Right ventricle myocardium inferior (tissue), 1 donor: ENCODE data around the gene CREB5. TPM values are rescaled to one million over a fixed set of nuclear protein-coding genes. Genes with fewer than 3 reads are reported as not detected.

Experiments used
- ATAC-seq: fragments of 200-7000 bp; cut with Tn5 transposase; one replicate; pipeline ENCODE4 v1.9.1; 2020; ENCODE audit warnings: mild to moderate bottlenecking, moderate library complexity
- DNase-seq: peaks from one replicate; pipeline ENCODE4 v3.0.0; 2021; ENCODE audit errors: missing footprints
- intact Hi-C: fragments of 100-400 bp; cut with DNase I; formaldehyde crosslinking; loops from one replicate; pipeline ENCODE4 v1.11.0; 2022
- total RNA-seq: library from RNA; stranded (reverse); fragmentation: NEBNext Ultra II Directional; extraction: Animal tissue kit (Norgen Biotek cat#: 25700); gene quantifications from one replicate; pipeline ENCODE4 v1.2.1, GENCODE V29; 2021
- donor health status: DM: no; HTN: yes; CAD: no; lungs with severe emphysema.

Gene CREB5
- total RNA-seq, 1 donor from 2014 or later: 4.8 TPM

DNA sequence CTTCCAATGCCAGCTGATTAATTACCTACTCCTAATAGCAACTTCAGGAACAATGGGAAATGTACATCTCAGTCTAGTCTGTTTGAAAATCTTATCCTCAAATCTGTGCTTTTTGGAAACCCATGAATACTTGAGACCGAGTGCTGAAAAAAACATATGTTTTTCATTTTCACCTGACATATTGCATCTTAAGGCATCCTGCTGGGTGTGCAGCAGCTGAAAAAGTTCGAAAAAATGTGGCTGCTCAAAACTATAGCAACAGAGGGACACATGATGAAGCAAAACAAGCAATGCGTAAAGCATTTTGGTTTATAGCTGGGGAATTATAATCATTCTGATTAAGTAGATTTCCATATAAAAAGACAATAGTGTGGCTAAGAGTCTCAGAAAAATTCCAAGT, 218.0 kb downstream of the CREB5 start:
- no peak for ATAC-seq
- DNase-seq: no peak
- intact Hi-C loops: no loop called here

DNA sequence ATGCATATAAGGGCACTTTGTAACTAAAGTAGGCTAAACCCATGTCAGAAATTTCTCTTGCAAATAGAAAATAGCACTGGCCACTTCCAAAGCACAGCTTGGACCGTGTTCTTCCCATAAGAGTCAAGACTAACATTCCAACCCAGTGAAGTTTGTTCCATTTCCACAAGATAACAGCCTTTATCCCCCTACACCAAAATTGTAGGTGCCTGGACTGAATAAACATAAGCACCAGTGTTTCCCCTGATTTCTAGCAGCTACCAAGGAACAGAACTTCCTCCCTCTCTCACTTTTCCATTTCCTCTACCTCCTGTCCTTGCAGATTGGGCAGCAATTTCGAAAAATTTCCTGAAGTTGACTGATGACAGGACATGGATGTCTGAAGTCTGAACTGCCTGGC, 219.7 kb downstream of the CREB5 start:
- DNase-seq (no peak), ATAC-seq (no peak)
- intact Hi-C loops: no loop called here

DNA sequence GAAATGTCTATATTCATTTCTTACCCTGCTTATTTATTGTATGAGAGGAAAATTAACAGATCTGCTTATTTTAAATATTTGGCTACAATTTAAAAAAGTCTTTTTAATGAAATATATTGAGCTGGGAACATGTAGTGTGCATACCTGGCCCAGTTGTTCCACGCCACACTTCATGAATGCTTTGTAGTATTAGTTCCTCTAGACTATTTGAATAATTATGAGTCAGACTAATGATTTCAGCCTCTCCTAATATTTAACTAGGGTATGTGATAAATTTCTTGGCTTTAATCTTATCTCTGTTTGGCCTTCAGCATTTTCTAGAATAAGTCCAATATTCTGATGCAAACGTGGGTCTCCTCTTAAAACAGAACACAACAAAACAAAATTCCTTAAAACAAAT, 226.6 kb downstream of the CREB5 start:
- DNase-seq: no peak
- intact Hi-C loops: no loop called here
- no peak for ATAC-seq

DNA sequence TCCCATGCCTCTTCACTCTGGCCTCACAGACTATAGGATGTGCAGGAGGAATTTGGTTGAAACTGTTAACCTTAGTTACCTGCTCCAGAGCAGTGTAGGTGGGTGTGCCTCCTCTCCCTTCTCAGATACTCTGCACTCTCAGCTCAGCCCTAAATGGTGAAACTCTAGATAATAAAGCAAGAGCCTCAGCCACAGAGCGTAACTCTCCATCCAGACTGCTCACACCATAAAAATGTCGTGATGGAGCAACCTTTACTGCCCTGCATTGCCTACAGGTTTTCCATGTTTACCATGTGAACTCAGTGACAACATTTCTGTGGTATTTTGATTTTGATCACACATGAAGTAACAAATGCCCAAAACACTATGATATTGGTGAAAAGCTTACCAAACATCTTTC, 227.7 kb downstream of the CREB5 start:
- intact Hi-C loops: no loop called here
- DNase-seq (no peak), ATAC-seq (no peak)

DNA sequence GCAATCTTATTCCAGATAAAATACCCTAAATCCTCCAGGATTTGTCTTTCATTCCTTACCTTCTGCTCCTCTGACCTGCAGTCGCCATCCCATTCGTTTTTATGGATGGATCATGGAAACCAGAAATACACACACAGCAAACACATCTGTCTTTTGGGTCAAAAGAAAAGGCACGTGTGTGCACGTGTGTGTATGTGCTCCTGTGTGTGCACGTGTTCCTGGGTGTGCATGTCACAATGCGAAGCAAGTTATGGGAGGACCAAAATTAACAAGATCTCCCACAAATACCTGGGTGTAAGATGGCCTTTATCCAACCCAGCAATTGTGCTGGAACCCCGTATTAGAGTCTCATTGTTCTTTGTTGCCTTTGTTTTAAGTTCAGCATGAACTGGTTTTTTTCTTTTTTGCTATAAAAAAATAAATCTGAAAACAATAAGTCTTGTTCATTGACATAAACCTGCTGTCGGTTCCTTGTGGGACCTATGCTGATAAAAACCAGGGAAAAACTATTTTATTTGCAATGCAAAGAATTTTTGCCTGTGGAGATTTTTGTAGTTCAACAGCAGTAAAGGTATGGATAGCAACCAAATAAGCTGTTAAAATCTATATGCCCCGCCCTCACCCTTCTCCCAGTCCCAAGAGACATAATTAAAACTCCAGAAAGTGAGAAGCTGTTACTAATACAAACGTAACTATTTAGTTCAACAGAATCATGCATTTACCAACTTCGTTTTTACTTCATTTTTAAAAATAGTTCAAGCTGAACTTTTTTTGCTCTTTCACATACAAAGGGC, 229.6 kb downstream of the CREB5 start:
- intact Hi-C loops: no loop called here
- DNase-seq: no peak
- ATAC-seq: no peak

DNA sequence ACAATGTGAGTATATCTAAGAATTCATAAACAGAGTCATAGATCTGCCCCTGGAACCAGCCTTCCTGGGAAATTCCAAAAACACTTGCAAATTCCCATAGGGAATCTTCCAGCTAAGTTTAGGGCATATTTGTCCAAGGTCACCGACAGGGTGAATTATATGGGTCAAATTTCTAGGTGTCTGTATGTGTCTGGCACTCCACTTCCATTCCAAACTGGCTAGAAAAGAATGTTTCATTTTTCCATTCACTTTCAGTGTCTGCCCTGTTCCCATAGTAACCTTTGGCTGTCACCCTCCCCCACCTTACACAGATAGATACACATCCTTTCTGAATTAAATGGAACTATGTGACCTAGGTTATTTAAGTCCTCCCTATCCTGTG, 230.9 kb downstream of the CREB5 start:
- ATAC-seq (no peak), DNase-seq (no peak)
- intact Hi-C loops: no loop called here

DNA sequence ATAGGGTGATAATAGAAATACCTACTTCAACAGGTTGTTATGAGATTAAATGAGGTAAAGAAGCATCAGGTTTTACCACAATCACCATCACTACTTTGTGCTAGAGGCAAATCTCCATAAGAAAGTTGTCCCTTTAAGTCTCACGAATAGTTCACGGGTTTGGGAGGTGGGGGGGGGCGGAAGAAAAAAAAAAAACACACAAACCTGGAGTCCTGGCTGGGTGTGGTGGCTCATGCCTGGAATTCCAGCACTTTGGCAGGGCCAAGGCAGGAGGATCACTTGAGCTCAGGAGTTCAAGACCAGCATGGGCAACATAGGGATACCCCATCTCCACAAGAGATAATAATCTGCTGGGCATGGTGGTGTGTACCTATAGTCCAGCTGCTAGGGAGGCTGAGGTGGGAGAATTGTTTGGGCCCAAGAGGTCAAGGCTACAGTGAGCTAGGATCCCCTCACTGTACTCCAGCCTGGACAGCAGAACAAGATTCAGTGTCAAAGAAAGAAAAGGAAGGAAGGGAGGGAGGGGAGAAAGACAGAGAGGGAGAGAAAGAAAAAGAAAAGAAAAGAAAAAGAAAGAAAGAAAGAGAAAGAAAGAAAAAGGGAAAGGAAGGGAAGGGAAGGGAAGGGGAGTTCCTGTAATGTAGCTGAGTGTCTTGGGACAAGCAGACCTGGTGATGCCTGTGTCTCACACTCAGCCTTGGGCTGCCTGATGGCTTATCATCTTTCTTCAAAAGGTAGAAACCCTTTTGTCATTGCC, 231.4 kb downstream of the CREB5 start:
- DNase-seq (no peak), ATAC-seq (no peak)
- intact Hi-C loops: no loop called here

DNA sequence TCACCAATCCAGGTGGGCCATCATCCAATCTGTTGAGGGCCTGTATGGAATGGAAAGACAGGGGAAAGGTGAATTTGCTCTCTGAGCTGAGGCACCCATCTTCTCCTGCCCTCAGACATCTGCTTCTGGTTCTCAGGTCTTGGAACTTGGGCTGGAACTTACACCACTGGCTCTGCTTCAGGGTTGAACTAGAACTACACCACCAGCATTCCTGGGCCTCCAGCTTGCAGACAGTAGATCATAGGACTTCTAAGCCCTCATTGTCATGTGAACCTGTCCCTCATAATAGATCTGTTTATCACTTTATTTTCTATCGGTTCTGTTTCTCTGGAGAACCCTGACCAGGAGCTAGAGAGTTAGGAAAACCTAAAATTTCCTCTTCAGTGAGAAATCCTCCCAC, 233.5 kb downstream of the CREB5 start:
- DNase-seq: no peak
- intact Hi-C loops: no loop called here
- no peak for ATAC-seq

DNA sequence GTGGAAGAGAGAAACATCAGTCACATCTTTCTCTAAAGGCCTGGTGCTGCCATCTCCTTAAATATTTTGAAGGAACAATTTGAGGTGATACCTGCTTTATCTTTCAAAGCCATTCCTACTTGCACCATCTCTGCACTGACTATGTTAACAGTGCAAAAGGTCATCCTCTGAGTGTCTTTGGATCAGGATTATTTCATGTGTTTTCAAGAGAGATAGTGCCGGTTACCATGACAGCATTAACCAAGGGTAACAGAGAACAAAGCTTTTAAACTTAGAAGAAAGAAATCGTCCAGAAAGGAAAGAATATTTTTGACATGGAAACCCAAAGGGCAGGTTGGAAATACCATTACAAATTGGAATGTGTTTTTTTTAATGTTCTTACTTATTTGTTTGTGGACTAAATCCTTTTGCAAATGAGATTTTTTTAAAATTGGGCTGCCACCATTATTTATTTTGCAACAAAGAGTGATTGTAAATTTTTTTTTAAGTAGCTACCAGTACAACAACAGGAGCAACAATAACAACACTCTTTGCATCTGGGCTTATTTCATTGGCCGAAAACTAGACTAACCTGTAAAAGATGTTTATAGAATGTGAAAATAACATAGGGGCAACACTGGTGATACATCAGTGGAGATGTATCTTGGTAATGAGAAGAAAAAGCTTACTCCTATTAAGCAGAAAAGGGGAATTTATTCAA, 234.2 kb downstream of the CREB5 start:
- intact Hi-C loops: no loop called here
- DNase-seq (no peak), ATAC-seq (no peak)

DNA sequence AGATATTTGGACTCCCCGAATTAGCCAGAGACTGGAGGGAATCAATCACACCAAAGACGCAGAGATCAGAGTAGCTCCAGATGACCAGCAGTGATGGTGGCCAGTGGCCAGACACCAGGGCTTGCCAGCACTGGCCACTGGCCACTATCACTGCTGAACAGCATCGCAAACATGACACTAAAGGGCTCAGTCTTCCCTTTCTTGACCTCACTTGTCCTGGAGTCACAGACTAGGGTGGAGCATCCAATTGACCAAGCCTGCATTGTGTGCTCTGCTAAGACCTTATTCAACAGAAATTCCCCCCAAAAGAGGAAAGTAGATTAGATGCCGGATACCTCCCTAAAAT, 234.7 kb downstream of the CREB5 start:
- ATAC-seq (peak; percentile 52), DNase-seq (no peak)
- intact Hi-C loops: no loop called here

DNA sequence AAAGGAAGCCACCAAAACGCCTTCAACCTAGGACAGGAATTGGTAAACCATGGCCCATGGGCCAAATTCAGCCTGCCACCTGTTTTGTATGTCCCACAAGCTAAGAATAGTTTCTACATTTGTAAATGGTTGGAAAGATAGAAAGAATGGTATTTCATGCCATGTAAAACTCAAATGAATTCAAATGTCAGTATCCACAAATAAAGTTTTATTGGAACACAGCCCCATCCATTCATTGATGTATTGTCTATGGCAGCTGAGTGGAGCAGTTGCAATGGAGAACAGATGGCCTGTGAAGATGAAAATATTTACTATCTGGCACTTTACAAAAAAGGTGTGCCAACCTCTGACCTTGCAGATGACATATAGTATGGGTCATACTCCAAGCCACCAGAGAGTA, 236.9 kb downstream of the CREB5 start:
- DNase-seq: no peak
- intact Hi-C loops: no loop called here
- no peak for ATAC-seq

DNA sequence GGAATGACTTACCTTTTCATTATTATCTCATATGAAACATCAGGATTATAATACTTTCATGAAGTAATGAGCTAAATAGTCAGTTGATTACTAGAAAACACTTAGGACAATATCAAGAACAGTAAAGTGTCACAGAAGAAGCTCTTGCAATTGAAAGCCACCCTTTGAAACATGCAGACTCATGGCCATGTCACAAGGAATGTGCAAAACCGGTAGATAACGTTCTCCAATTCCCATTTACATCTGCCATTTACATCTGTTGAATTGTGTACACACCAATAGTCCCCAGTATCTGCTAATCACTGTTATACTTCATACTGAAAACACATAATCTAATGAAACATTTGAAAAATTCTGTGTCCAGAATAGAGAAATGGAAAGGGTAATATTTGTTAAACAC, 237.5 kb downstream of the CREB5 start:
- DNase-seq (no peak), ATAC-seq (no peak)
- intact Hi-C loops: no loop called here

DNA sequence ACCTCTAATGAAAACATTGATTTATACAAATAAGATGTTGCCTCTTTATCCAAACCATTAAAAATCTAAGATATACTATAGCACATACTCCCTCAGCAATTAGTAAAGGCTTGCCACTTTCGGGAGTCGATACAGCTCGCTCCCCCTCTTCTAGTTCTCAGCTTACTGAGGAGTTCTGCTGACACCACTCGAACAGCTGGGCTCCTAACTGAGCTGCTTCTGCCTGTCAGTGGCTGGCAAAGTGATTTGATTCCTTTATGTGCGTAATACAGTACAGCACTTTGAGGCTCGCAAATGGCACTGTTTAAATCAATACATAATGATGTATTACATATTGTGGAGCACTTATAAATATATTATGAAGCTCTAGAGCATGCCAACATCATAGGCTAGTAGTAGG, 241.8 kb downstream of the CREB5 start:
- DNase-seq (no peak), ATAC-seq (no peak)
- intact Hi-C loops: no loop called here

DNA sequence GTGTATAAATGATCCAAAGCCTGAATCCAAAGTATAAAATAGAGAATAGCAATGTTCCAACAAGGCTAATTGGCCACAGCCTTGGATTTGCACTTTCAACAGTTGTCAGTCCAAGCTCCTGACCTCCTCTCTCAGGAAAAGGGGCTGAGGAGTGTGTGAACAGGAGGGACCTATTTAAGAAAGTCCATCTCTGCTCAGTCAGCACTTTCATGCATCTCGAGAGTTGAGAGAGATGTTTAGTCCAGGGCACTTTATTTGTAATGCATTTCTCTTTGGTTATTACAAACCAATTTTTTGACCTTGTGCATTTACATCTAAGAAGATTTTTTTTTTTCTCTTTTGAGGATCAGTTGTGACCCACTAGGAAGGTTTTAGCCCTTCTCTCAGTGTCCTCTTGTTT, 244.2 kb downstream of the CREB5 start:
- ATAC-seq: no peak
- intact Hi-C loops: no loop called here
- DNase-seq: no peak

DNA sequence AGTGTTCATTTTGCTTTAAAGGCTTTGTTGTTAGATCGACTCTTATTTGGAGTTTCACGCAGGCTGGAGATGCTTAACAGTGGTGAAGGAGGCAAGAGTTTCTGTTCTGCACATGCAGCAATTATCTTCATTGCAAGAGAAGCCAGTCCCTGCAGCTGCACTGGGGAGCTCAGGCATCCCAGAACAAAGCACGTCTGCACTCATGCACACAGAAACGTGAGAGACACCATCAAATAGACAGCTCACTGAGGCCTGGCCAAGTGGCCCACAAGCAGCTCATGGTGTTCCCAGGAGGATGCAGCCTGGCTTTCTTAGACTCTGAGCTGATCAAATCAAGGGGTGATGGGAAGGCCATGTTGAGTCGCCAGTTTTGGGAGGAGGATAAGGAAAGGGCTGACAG, 246.1 kb downstream of the CREB5 start:
- intact Hi-C loops: no loop called here
- DNase-seq: no peak

DNA sequence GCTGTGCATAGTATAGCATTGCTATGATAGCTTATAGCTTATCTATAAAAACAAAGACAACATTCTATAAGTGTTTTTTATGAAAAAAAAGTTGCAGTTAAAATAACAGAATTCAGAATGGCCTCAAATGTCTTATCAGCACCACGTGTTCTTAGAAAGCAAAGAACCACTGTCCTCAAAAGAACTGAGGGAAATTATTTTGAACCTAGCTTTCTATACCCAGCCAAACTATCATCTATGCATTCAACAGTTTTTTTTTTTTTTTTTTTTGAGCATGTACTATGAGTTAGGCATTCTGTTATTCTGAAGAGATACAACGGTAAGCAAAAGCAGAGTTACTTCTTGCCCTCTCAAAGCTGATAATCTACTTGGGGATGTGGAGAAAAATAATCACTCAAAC, 247.8 kb downstream of the CREB5 start:
- intact Hi-C loops: no loop called here
- ATAC-seq (no peak), DNase-seq (no peak)

More for the DNA sequence above, 246.1 kb downstream of the CREB5 start:
- ATAC-seq: no peak

DNA sequence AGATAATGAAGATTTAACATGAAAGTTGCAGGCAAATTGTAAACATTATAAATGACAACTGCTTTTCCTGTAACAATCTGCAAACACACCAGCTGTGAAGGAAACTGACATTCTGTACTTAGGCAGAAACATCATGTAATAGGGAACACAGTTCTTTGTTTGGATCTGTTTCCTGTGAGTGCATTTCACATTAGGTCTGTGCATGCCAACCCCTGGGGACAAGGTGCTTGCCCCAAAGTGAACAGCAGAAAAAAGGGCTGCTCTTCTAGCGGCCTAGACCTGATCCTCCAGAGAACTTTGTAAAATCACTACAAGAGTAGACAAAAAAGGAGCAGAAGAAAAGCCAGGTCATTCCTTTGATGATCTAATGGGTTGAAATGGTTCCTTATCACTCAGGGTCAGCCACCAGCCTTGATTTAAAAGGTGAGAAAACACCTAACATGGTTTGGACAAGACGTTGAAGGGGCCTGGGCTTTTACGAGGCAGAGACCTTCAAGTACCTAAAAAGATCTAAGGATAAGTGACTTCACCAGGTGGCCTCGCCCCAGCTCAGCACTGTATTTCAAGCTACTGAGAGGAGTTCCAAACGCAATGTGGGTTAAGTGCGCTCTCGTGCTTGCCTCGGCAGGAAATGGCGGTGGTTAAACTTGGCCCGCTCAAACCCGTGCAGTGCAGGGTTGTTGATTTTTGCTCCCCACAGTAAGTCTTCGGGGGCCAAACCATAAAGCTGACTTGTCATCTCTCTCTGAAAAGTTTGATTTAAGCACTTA, 249.7 kb downstream of the CREB5 start:
- ATAC-seq (no peak), DNase-seq (no peak)
- intact Hi-C loops: no loop called here

DNA sequence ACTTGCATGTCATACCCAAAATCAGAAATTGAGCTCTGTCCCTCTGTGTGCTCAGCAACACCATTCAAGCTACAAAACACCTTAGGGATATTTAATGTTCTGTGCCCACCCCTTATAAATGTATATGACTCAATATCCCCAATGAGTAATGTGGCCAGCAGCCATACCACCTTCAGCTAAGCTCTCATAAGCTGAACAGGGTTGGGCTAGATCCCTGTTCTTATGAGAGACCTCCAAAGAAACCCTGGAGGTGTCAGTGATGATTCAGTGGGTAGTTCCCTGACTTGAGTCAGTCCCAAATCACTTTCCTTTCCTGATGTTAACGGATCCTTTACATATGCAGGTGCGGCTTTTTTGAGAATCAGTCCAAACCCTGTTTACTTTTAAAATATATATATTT, 253.8 kb downstream of the CREB5 start:
- ATAC-seq (no peak), DNase-seq (no peak)
- intact Hi-C loops: no loop called here

DNA sequence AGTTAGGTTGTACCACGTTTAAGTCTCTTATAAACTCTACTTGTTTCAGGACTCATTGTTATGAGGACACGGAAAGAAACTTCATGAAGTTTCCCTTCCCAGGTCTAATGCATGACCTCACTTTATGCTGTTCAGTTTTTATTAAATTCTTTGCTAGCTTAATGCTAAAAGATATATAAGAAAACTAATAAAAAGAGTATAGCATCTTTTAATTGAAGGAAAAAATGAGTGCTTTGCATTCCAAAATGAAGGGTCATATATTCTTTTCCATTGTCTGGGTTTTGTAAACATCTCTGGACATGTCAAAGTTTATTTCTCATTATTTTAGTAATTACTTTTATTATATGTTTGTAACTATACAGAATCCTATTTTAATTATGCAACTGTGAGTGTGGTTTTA, 255.8 kb downstream of the CREB5 start:
- ATAC-seq: no peak
- intact Hi-C loops: no loop called here
- no peak for DNase-seq
